MCF 10A (cell line): ENCODE data around the gene ADGRE1. TPM values are rescaled to one million over a fixed set of nuclear protein-coding genes. Genes with fewer than 3 reads are reported as not detected.

Source experiments
- BruUV-seq: library from RNA; stranded (reverse); fragments of 400-500 nt; replicated peaks from 2 replicates; lab custom pipeline; 2021; lab: Mats Ljungman, UMichigan
- CTCF ChIA-PET: fragments of 300-600 bp; sonication (Branson Sonifier 250); formaldehyde crosslinking; extraction: SDS; loops from one replicate; lab custom pipeline; 2021; ENCODE audit warnings: antibody characterized with exemption, inconsistent platforms; lab: Yijun Ruan, JAX
- POLR2A ChIA-PET: fragments of 300-600, 350-650 bp; sonication (Branson Sonifier 250); formaldehyde crosslinking; extraction: SDS; loops from one replicate; lab custom pipeline; 2020; ENCODE audit warnings: antibody characterized with exemption, inconsistent platforms; lab: Yijun Ruan, JAX
- DNase-seq: peaks from one replicate; pipeline ENCODE4 v3.0.0-alpha.2; 2018; ENCODE audit not compliant: unreplicated experiment
- H3K27ac Mint-ChIP-seq: one replicate; pipeline ENCODE4 v1.8.0; 2022; ENCODE audit warnings: mild to moderate bottlenecking, low read depth, mixed read lengths; ENCODE audit not compliant: unreplicated experiment
- H3K27me3 Mint-ChIP-seq: one replicate; pipeline ENCODE4 v1.8.0; 2022; ENCODE audit warnings: mixed read lengths; ENCODE audit not compliant: insufficient read depth, unreplicated experiment
- H3K36me3 Mint-ChIP-seq: one replicate; pipeline ENCODE4 v1.8.0; 2022; ENCODE audit warnings: mild to moderate bottlenecking, moderate library complexity, mixed read lengths; ENCODE audit not compliant: insufficient read depth, unreplicated experiment
- H3K4me1 Mint-ChIP-seq: one replicate; pipeline ENCODE4 v1.8.0; 2022; ENCODE audit warnings: mixed read lengths; ENCODE audit not compliant: insufficient read depth, unreplicated experiment
- H3K4me3 Mint-ChIP-seq: one replicate; pipeline ENCODE4 v1.8.0; 2022; ENCODE audit warnings: mild to moderate bottlenecking, moderate library complexity, mixed read lengths; ENCODE audit not compliant: unreplicated experiment
- H3K9me3 Mint-ChIP-seq: one replicate; pipeline ENCODE4 v1.8.0; 2022; ENCODE audit warnings: mixed read lengths; ENCODE audit not compliant: unreplicated experiment
- intact Hi-C: fragments of 100-400 bp; cut with micrococcal nuclease; formaldehyde crosslinking; loops from 2 replicates; pipeline ENCODE4 v1.14.1; 2022
- total RNA-seq: library from RNA; stranded (reverse); gene quantifications from 2 replicates; pipeline ENCODE4 v1.2.3, GENCODE V29; 2022
- TF ChIP-seq, protein P1 (sequence below): fragments of 200-600 bp; IDR thresholded peaks from one replicate; pipeline ENCODE4 v1.8.0; 2022; ENCODE audit warnings: antibody characterized with exemption, mild to moderate bottlenecking; ENCODE audit not compliant: unreplicated experiment

The ADGRE1 gene
- total RNA-seq, 1 experiment from 2014 or later, result not detected

DNA sequence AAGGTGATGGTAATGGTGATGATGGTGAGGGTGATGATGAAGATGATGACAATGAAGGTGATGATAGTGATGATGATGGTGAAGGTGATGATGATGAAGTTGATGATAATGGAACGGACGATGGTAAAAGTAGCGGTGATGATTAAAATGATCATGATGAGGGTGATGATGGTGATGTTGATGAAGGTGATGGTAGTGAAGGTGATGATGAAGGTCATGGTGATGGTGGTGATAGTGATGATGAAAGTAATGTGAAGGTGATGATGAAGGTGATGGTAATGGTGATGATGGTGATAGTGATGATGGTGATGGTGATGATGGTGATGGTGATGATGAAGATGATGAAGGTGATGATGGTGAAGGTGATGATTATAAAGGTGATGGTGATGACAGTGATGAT, 67.7 kb downstream of the ADGRE1 start:
- CTCF ChIA-PET, result no interaction called here
- H3K27ac Mint-ChIP-seq, result no peak overlapping the region
- POLR2A ChIA-PET, result no interaction called here
- TF ChIP-seq, protein P1, sequence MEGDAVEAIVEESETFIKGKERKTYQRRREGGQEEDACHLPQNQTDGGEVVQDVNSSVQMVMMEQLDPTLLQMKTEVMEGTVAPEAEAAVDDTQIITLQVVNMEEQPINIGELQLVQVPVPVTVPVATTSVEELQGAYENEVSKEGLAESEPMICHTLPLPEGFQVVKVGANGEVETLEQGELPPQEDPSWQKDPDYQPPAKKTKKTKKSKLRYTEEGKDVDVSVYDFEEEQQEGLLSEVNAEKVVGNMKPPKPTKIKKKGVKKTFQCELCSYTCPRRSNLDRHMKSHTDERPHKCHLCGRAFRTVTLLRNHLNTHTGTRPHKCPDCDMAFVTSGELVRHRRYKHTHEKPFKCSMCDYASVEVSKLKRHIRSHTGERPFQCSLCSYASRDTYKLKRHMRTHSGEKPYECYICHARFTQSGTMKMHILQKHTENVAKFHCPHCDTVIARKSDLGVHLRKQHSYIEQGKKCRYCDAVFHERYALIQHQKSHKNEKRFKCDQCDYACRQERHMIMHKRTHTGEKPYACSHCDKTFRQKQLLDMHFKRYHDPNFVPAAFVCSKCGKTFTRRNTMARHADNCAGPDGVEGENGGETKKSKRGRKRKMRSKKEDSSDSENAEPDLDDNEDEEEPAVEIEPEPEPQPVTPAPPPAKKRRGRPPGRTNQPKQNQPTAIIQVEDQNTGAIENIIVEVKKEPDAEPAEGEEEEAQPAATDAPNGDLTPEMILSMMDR, result no peak
- intact Hi-C loops, result no loop called here
- BruUV-seq, result no TSS peak
- no peaks in the 10 kb centered on the region for H3K4me1 Mint-ChIP-seq
- no peaks in the 10 kb centered on the region for H3K36me3 Mint-ChIP-seq
- H3K27me3 Mint-ChIP-seq, result peaks cover 24% of the 10 kb centered on the region
- H3K9me3 Mint-ChIP-seq, result no peaks in the 10 kb centered on the region
- DNase-seq, result no peak
- no peak overlapping the region for H3K4me3 Mint-ChIP-seq

DNA sequence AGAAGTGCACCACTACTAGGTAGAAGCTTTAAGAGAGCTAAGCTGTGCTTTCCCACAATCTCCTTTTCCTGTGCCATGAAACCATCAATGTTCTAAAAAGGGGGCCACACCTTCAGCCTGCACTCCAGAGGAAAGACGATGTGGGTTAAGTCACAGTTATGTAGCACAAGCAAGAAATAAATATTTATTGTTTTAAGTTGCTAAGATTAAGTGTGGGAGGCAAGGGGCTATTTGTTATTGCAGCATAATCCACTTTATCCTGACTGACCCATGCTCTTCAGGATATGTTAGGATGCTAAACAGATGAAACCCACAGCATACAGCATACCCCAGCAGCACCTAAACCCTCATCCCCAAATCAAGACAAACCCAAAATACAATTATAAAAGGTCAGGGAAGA, 69.2 kb downstream of the ADGRE1 start:
- CTCF ChIA-PET, result no interaction called here
- POLR2A ChIA-PET, result no interaction called here
- H3K4me1 Mint-ChIP-seq, result no peaks in the 10 kb centered on the region
- H3K27me3 Mint-ChIP-seq, result peaks cover 35% of the 10 kb centered on the region
- no peaks in the 10 kb centered on the region for H3K9me3 Mint-ChIP-seq
- no peak overlapping the region for H3K4me3 Mint-ChIP-seq
- intact Hi-C loops, result no loop called here
- TF ChIP-seq, protein P1, result no peak
- BruUV-seq, result no TSS peak
- H3K27ac Mint-ChIP-seq, result no peak overlapping the region
- DNase-seq, result no peak
- no peaks in the 10 kb centered on the region for H3K36me3 Mint-ChIP-seq

DNA sequence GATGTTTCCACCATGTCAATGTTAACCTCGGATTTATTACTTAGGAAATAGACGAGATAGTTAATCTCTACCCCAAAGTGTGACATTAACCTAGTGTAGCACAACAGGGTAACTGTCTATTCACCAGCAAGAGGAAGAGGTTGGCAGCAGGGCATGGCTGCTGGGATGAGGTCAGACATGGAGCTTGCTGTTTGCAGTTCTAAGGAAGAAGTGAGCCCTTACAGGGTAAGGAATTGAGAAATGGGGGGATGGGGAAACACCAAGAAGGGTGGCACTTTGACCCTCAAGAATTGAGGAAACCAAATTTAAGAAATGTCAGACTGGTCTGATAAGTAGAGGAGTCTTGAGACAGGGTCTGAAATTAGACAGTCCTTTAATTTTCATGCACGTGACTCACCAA, 71.4 kb downstream of the ADGRE1 start:
- Mint-ChIP-seq H3K27me3 (peaks cover 35% of the 10 kb centered on the region), H3K27ac (no peak overlapping the region), H3K4me1 (no peaks in the 10 kb centered on the region), H3K4me3 (no peak overlapping the region), H3K36me3 (no peaks in the 10 kb centered on the region), H3K9me3 (no peaks in the 10 kb centered on the region)
- POLR2A ChIA-PET, result no interaction called here
- TF ChIP-seq, protein P1, result no peak
- BruUV-seq, result no TSS peak
- intact Hi-C loops, result no loop called here
- DNase-seq, result no peak
- CTCF ChIA-PET, result no interaction called here

DNA sequence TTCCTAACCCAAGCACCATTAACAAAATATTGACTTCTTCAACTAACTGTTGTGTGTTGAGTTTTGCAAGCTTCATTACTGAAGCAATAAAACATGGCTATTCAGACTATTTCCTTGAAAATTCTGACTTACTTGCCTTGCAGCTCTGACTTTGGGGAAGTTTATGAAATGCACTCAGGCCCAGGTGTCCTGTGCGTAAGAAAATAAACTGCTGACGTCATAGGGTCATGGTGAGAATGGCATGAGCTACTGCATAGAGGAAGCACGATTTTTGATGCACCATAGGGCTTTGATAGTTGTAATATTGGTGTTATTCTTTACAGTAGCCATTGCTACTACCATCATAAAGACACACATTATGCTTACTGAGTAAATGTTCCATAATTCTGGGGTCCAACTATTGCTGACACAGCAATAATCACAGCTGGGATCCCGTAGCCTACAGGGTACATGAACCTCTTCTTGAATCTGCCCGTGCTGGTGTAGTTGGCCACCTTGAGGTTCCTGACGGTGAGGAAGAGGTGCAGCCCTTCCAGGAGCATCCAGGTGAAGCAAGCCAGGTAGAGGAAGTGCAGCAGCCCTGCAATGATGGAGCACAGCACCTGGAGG, 76.0 kb downstream of the ADGRE1 start:
- no peaks in the 10 kb centered on the region for H3K9me3 Mint-ChIP-seq
- CTCF ChIA-PET, result interaction anchor here (0.6 to 1.0 kb wide), 5 partner anchors 9 to 938 kb away, joined by 3 to 6 read pairs (median 4); no protein-coding TSS in a partner anchor
- POLR2A ChIA-PET, result no interaction called here

More for the DNA sequence above, 76.0 kb downstream of the ADGRE1 start:
- no TSS peak for BruUV-seq
- TF ChIP-seq, protein P1, result no peak
- H3K36me3 Mint-ChIP-seq, result no peaks in the 10 kb centered on the region
- peaks cover 37% of the 10 kb centered on the region for H3K27me3 Mint-ChIP-seq
- no peak overlapping the region for H3K27ac Mint-ChIP-seq
- DNase-seq, result no peak
- no peaks in the 10 kb centered on the region for H3K4me1 Mint-ChIP-seq
- H3K4me3 Mint-ChIP-seq, result no peak overlapping the region
- intact Hi-C loops, result no loop called here
